ENCODE results near the gene LSS.

The LSS gene

GRCh38 chr21:46155514-46156377 is 72.8 kb downstream of the LSS start, which contains the start of gene FTCD:
Gene FTCD (minus strand): TSS chr21:46155579. CDS start chr21:46155523, 56 bp downstream.
- no peaks in the 10 kb centered on the region for H3K4me1 ChIP-seq (ENCODE audit: control insufficient read depth, insufficient read depth, low read length)
- H3K4me3 ChIP-seq (ENCODE audit: low read depth, low read length), result no peak within 1 kb of the TSS
- H3K36me3 ChIP-seq (ENCODE audit: control insufficient read depth, insufficient read depth, low read length), result peaks cover 6% of the 10 kb centered on the region
- H3K9ac ChIP-seq (ENCODE audit: low read depth, low read length), result peak within 1 kb of the TSS; percentile 24
- no peaks in the 10 kb centered on the region for H3K9me3 ChIP-seq (ENCODE audit: control insufficient read depth, insufficient read depth, low read length)
- no peaks in the 10 kb centered on the region for H3K27me3 ChIP-seq (ENCODE audit: control insufficient read depth, insufficient read depth, low read length)

GRCh38 chr21:46154955-46155513 is 73.5 kb downstream of the LSS start:
- H3K9me3 ChIP-seq (ENCODE audit: control insufficient read depth, insufficient read depth, low read length), result no peaks in the 10 kb centered on the region
- H3K9ac ChIP-seq (ENCODE audit: low read depth, low read length), result no peak overlapping the region
- no peak overlapping the region for H3K4me3 ChIP-seq (ENCODE audit: low read depth, low read length)
- no peaks in the 10 kb centered on the region for H3K4me1 ChIP-seq (ENCODE audit: control insufficient read depth, insufficient read depth, low read length)
- peaks cover 4% of the 10 kb centered on the region for H3K36me3 ChIP-seq (ENCODE audit: control insufficient read depth, insufficient read depth, low read length)
- no peaks in the 10 kb centered on the region for H3K27me3 ChIP-seq (ENCODE audit: control insufficient read depth, insufficient read depth, low read length)

- Histone ChIP-seq H3K27me3 (ENCODE audit: control insufficient read depth, insufficient read depth, low read length) (no peaks in the 10 kb centered on the region), H3K9me3 (ENCODE audit: control insufficient read depth, insufficient read depth, low read length) (no peaks in the 10 kb centered on the region), H3K9ac (ENCODE audit: low read depth, low read length) (no peak overlapping the region), H3K36me3 (ENCODE audit: control insufficient read depth, insufficient read depth, low read length) (peaks cover 4% of the 10 kb centered on the region), H3K4me3 (ENCODE audit: low read depth, low read length) (no peak overlapping the region), H3K4me1 (ENCODE audit: control insufficient read depth, insufficient read depth, low read length) (no peaks in the 10 kb centered on the region)
These were observed 74.2 kb downstream of the LSS start for GRCh38 chr21:46154155-46154954.

- Histone ChIP-seq H3K27me3 (ENCODE audit: control insufficient read depth, insufficient read depth, low read length) (no peaks in the 10 kb centered on the region), H3K4me3 (ENCODE audit: low read depth, low read length) (no peak overlapping the region), H3K9me3 (ENCODE audit: control insufficient read depth, insufficient read depth, low read length) (no peaks in the 10 kb centered on the region), H3K4me1 (ENCODE audit: control insufficient read depth, insufficient read depth, low read length) (no peaks in the 10 kb centered on the region), H3K9ac (ENCODE audit: low read depth, low read length) (peak overlapping the region; percentile 37), H3K36me3 (ENCODE audit: control insufficient read depth, insufficient read depth, low read length) (peaks cover 4% of the 10 kb centered on the region)
These were observed 75.1 kb downstream of the LSS start for GRCh38 chr21:46153247-46154154.

- H3K4me3 ChIP-seq (ENCODE audit: low read depth, low read length), result no peak overlapping the region
- no peaks in the 10 kb centered on the region for H3K27me3 ChIP-seq (ENCODE audit: control insufficient read depth, insufficient read depth, low read length)
- no peaks in the 10 kb centered on the region for H3K9me3 ChIP-seq (ENCODE audit: control insufficient read depth, insufficient read depth, low read length)
- H3K36me3 ChIP-seq (ENCODE audit: control insufficient read depth, insufficient read depth, low read length), result peaks cover under 1% of the 10 kb centered on the region
- H3K4me1 ChIP-seq (ENCODE audit: control insufficient read depth, insufficient read depth, low read length), result no peaks in the 10 kb centered on the region
- H3K9ac ChIP-seq (ENCODE audit: low read depth, low read length), result no peak overlapping the region
These were observed 75.7 kb downstream of the LSS start for GRCh38 chr21:46152927-46153246.

- H3K9ac ChIP-seq (ENCODE audit: low read depth, low read length), result no peak overlapping the region
These were observed 76.3 kb downstream of the LSS start for GRCh38 chr21:46151989-46152926.

GRCh38 chr21:46151261-46151988 is 77.1 kb downstream of the LSS start:
- Histone ChIP-seq H3K36me3 (ENCODE audit: control insufficient read depth, insufficient read depth, low read length) (no peaks in the 10 kb centered on the region), H3K9me3 (ENCODE audit: control insufficient read depth, insufficient read depth, low read length) (no peaks in the 10 kb centered on the region), H3K9ac (ENCODE audit: low read depth, low read length) (peak overlapping the region; percentile 26), H3K27me3 (ENCODE audit: control insufficient read depth, insufficient read depth, low read length) (no peaks in the 10 kb centered on the region), H3K4me3 (ENCODE audit: low read depth, low read length) (no peak overlapping the region), H3K4me1 (ENCODE audit: control insufficient read depth, insufficient read depth, low read length) (no peaks in the 10 kb centered on the region)

More at GRCh38 chr21:46151989-46152926, 76.3 kb downstream of the LSS start:
- Histone ChIP-seq H3K4me1 (ENCODE audit: control insufficient read depth, insufficient read depth, low read length) (no peaks in the 10 kb centered on the region), H3K4me3 (ENCODE audit: low read depth, low read length) (no peak overlapping the region), H3K36me3 (ENCODE audit: control insufficient read depth, insufficient read depth, low read length) (no peaks in the 10 kb centered on the region), H3K27me3 (ENCODE audit: control insufficient read depth, insufficient read depth, low read length) (no peaks in the 10 kb centered on the region), H3K9me3 (ENCODE audit: control insufficient read depth, insufficient read depth, low read length) (no peaks in the 10 kb centered on the region)

- peak overlapping the region; percentile 26 for H3K9ac ChIP-seq (ENCODE audit: low read depth, low read length)
- H3K27me3 ChIP-seq (ENCODE audit: control insufficient read depth, insufficient read depth, low read length), result no peaks in the 10 kb centered on the region
- H3K4me1 ChIP-seq (ENCODE audit: control insufficient read depth, insufficient read depth, low read length), result no peaks in the 10 kb centered on the region
These were observed 78.0 kb downstream of the LSS start for GRCh38 chr21:46150491-46151121.

GRCh38 chr21:46150073-46150472 is 78.5 kb downstream of the LSS start:
- no peak overlapping the region for H3K4me3 ChIP-seq (ENCODE audit: low read depth, low read length)
- no peaks in the 10 kb centered on the region for H3K27me3 ChIP-seq (ENCODE audit: control insufficient read depth, insufficient read depth, low read length)
- no peaks in the 10 kb centered on the region for H3K9me3 ChIP-seq (ENCODE audit: control insufficient read depth, insufficient read depth, low read length)
- H3K36me3 ChIP-seq (ENCODE audit: control insufficient read depth, insufficient read depth, low read length), result no peaks in the 10 kb centered on the region
- no peaks in the 10 kb centered on the region for H3K4me1 ChIP-seq (ENCODE audit: control insufficient read depth, insufficient read depth, low read length)
- no peak overlapping the region for H3K9ac ChIP-seq (ENCODE audit: low read depth, low read length)

More at GRCh38 chr21:46150491-46151121, 78.0 kb downstream of the LSS start:
- no peaks in the 10 kb centered on the region for H3K36me3 ChIP-seq (ENCODE audit: control insufficient read depth, insufficient read depth, low read length)
- H3K9me3 ChIP-seq (ENCODE audit: control insufficient read depth, insufficient read depth, low read length), result no peaks in the 10 kb centered on the region
- H3K4me3 ChIP-seq (ENCODE audit: low read depth, low read length), result no peak overlapping the region
